Calu3 (cell line): ENCODE measurements around the gene FARS2. TPM values are rescaled to one million over a fixed set of nuclear protein-coding genes. Genes with fewer than 3 reads are reported as not detected.

Experiments used
- BruUV-seq: library from RNA; stranded (reverse); fragments of 400-500 nt; replicated peaks from 2 replicates; lab custom pipeline; 2021; lab: Mats Ljungman, UMichigan
- CTCF ChIA-PET: fragments of 300-600 bp; sonication (Branson Sonifier 250); formaldehyde crosslinking; loops from one replicate; lab custom pipeline; 2022; ENCODE audit warnings: antibody characterized with exemption; lab: Charles Lee
- DNase-seq: peaks from one replicate; pipeline ENCODE4 v3.0.0; 2022
- H3K27ac Mint-ChIP-seq: one replicate; pipeline ENCODE4 v1.8.0; 2022; ENCODE audit warnings: mixed read lengths; ENCODE audit not compliant: unreplicated experiment
- H3K27me3 Mint-ChIP-seq: one replicate; pipeline ENCODE4 v1.8.0; 2022; ENCODE audit warnings: mixed read lengths; ENCODE audit not compliant: unreplicated experiment
- H3K36me3 Mint-ChIP-seq: one replicate; pipeline ENCODE4 v1.8.0; 2022; ENCODE audit warnings: mild to moderate bottlenecking, moderate library complexity, mixed read lengths; ENCODE audit not compliant: insufficient read depth, unreplicated experiment
- H3K4me1 Mint-ChIP-seq: one replicate; pipeline ENCODE4 v1.8.0; 2022; ENCODE audit warnings: mild to moderate bottlenecking, low read depth, mixed read lengths; ENCODE audit not compliant: unreplicated experiment
- H3K4me3 Mint-ChIP-seq: one replicate; pipeline ENCODE4 v1.8.0; 2022; ENCODE audit warnings: mild to moderate bottlenecking, low read depth, moderate library complexity, mixed read lengths; ENCODE audit not compliant: unreplicated experiment
- H3K9me3 Mint-ChIP-seq: one replicate; pipeline ENCODE4 v1.8.0; 2022; ENCODE audit warnings: low read depth, mixed read lengths; ENCODE audit not compliant: unreplicated experiment
- CTCF ChIP-seq: fragments of 200-600 bp; IDR thresholded peaks from one replicate; pipeline ENCODE4 v1.8.0; 2022; ENCODE audit warnings: antibody characterized with exemption; ENCODE audit not compliant: unreplicated experiment
- intact Hi-C: fragments of 100-400 bp; cut with micrococcal nuclease; formaldehyde crosslinking; loops from one replicate; pipeline ENCODE4 v1.10.0; 2022; ENCODE audit not compliant: unreplicated experiment
- total RNA-seq: library from RNA; stranded (reverse); gene quantifications from 2 replicates; pipeline ENCODE4 v1.2.3, GENCODE V29; 2022

FARS2 gene
- total RNA-seq, 1 experiment from 2014 or later, result 13.4 TPM

DNA sequence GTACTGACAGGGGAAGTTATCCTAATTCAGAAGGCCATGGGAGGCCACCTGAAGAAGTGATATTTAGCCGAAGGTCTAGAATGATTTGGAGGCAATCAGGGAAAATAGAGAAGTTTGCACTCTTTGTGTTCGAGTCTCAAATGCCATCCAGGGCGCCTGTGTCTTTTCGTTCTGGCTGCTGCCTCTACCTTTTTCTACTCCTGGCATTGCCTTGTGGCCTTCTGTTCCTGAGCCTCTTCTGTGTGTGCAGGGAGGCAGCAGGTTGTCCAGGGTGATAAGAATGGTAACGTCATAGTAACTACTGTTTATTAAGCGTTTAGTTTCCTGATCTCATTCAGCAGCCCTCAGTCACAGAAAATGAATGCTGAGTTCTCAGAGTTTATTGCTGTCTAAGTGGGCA, 252.1 kb downstream of the FARS2 start:
- H3K4me3 Mint-ChIP-seq, result no peak overlapping the region
- intact Hi-C loops, result no loop called here
- no peaks in the 10 kb centered on the region for H3K27me3 Mint-ChIP-seq
- no peak for DNase-seq
- TF ChIP-seq CTCF, result no peak
- H3K36me3 Mint-ChIP-seq, result no peaks in the 10 kb centered on the region
- H3K27ac Mint-ChIP-seq, result no peak overlapping the region
- CTCF ChIA-PET, result no interaction called here
- no peaks in the 10 kb centered on the region for H3K4me1 Mint-ChIP-seq
- no TSS peak for BruUV-seq
- H3K9me3 Mint-ChIP-seq, result no peaks in the 10 kb centered on the region

GRCh38 chr6:5514353-5514752, 253.0 kb downstream of the FARS2 start:
- Mint-ChIP-seq H3K9me3 (no peaks in the 10 kb centered on the region), H3K27ac (no peak overlapping the region), H3K4me3 (no peak overlapping the region), H3K36me3 (no peaks in the 10 kb centered on the region), H3K4me1 (no peaks in the 10 kb centered on the region), H3K27me3 (no peaks in the 10 kb centered on the region)
- CTCF ChIA-PET, result no interaction called here
- intact Hi-C loops, result no loop called here
- BruUV-seq, result no TSS peak
- TF ChIP-seq CTCF, result no peak
- no peak for DNase-seq

- BruUV-seq, result no TSS peak
- CTCF ChIA-PET, result no interaction called here
- intact Hi-C loops, result no loop called here
- H3K36me3 Mint-ChIP-seq, result no peaks in the 10 kb centered on the region
- no peak overlapping the region for H3K4me3 Mint-ChIP-seq
- H3K27ac Mint-ChIP-seq, result no peak overlapping the region
- no peaks in the 10 kb centered on the region for H3K27me3 Mint-ChIP-seq
- no peaks in the 10 kb centered on the region for H3K4me1 Mint-ChIP-seq
- TF ChIP-seq CTCF, result no peak
- no peaks in the 10 kb centered on the region for H3K9me3 Mint-ChIP-seq
- no peak for DNase-seq
These were observed 253.9 kb downstream of the FARS2 start for GRCh38 chr6:5515200-5515599.

- no peak for DNase-seq
- no peak for TF ChIP-seq CTCF
- Mint-ChIP-seq H3K9me3 (no peaks in the 10 kb centered on the region), H3K4me1 (no peaks in the 10 kb centered on the region), H3K36me3 (no peaks in the 10 kb centered on the region), H3K27ac (no peak overlapping the region), H3K4me3 (no peak overlapping the region), H3K27me3 (no peaks in the 10 kb centered on the region)
- BruUV-seq, result no TSS peak
- intact Hi-C loops, result no loop called here
- CTCF ChIA-PET, result no interaction called here
These were observed 254.7 kb downstream of the FARS2 start for GRCh38 chr6:5516036-5516435.
